SU-DHL-6 (cell line): Measurements from ENCODE around the gene PSMF1.

Experiments
- H2AFZ ChIP-seq: fragments of 200-600 bp; sonication (generic); 2 replicates; pipeline ENCODE4 v1.6.1; 2014; ENCODE audit warnings: low read depth, mild to moderate bottlenecking, moderate library complexity, mixed read lengths, antibody characterized with exemption, low read length; ENCODE audit not compliant: severe bottlenecking
- H3F3A ChIP-seq: fragments of 200-600 bp; shearing (Covaris generic); 2 replicates; pipeline ENCODE4 v1.6.0; 2016; ENCODE audit warnings: antibody characterized with exemption, mild to moderate bottlenecking; ENCODE audit not compliant: insufficient read depth
- H3K27ac ChIP-seq: fragments of 200-600 bp; sonication (generic); 2 replicates; pipeline ENCODE4 v1.5.1; 2016; ENCODE audit warnings: low read depth, mild to moderate bottlenecking, low read length, moderate library complexity, mixed read lengths
- H3K27me3 ChIP-seq: fragments of 200-600 bp; sonication (generic), shearing (Covaris generic); 2 replicates; pipeline ENCODE4 v1.6.0; 2014; ENCODE audit warnings: mild to moderate bottlenecking, low read length
- H3K36me3 ChIP-seq: fragments of 200-600 bp; sonication (generic); 2 replicates; pipeline ENCODE4 v1.6.1; 2014; ENCODE audit warnings: mild to moderate bottlenecking, low read length, mixed read lengths
- H3K4me2 ChIP-seq: fragments of 300-600, 200-600 bp; shearing (Covaris generic), sonication (generic); 2 replicates; pipeline ENCODE4 v1.6.0; 2014; ENCODE audit warnings: low read length, low read depth, mild to moderate bottlenecking; ENCODE audit not compliant: poor library complexity, severe bottlenecking
- H3K4me3 ChIP-seq: fragments of 200-600 bp; sonication (generic); 2 replicates; pipeline ENCODE4 v1.5.1; 2014; ENCODE audit warnings: antibody characterized with exemption, low read length, mild to moderate bottlenecking, mixed read lengths; ENCODE audit not compliant: insufficient read depth, poor library complexity, severe bottlenecking
- H3K79me2 ChIP-seq: fragments of 200-600 bp; sonication (generic); 2 replicates; pipeline ENCODE4 v1.6.1; 2014; ENCODE audit warnings: mild to moderate bottlenecking, low read length, moderate library complexity; ENCODE audit not compliant: insufficient read depth
- H3K9ac ChIP-seq: fragments of 200-600 bp; sonication (generic); 2 replicates; pipeline ENCODE4 v1.7.0; 2014; ENCODE audit warnings: mild to moderate bottlenecking, low read length
- H3K9me2 ChIP-seq: fragments of 200-600 bp; sonication (generic); replicated peaks from 2 replicates; pipeline ENCODE4 v1.6.1; 2014; ENCODE audit warnings: low read length; ENCODE audit not compliant: insufficient read depth
- H3K9me3 ChIP-seq: fragments of 200-600 bp; sonication (generic); 2 replicates; pipeline ENCODE4 v1.6.1; 2014; ENCODE audit warnings: low read length, mixed read lengths; ENCODE audit not compliant: insufficient read depth
- H4K20me1 ChIP-seq: fragments of 200-600 bp; sonication (generic); 2 replicates; pipeline ENCODE4 v1.6.1; 2014; ENCODE audit warnings: low read depth, mild to moderate bottlenecking, antibody characterized with exemption, low read length, moderate library complexity, mixed read lengths
- EZH2phosphoT487 ChIP-seq: fragments of 200-600 bp; sonication (generic), shearing (Covaris generic); conservative IDR thresholded peaks from 2 replicates; pipeline ENCODE4 v1.6.1; 2018; ENCODE audit warnings: mild to moderate bottlenecking, antibody characterized with exemption, low read length, moderate library complexity, mixed read lengths
- TF ChIP-seq, protein P1 (sequence below): fragments of 200-600 bp; sonication (generic); IDR thresholded peaks from one replicate; pipeline ENCODE4 v1.5.1; 2017; ENCODE audit warnings: antibody characterized with exemption, mild to moderate bottlenecking, low read length, moderate library complexity; ENCODE audit not compliant: insufficient read depth, poor library complexity, severe bottlenecking

PSMF1 gene

GRCh38 chr20:1086277-1087213 is 31.9 kb upstream of the PSMF1 start:
- no peaks in the 10 kb centered on the region for H3K9me3 ChIP-seq
- no peak overlapping the region for H3K4me3 ChIP-seq
- no peaks in the 10 kb centered on the region for H3K9me2 ChIP-seq
- no peaks in the 10 kb centered on the region for H3K79me2 ChIP-seq
- H3F3A ChIP-seq: no peaks in the 10 kb centered on the region
- H3K27me3 ChIP-seq: no peaks in the 10 kb centered on the region
- H4K20me1 ChIP-seq: no peaks in the 10 kb centered on the region
- H2AFZ ChIP-seq: no peak overlapping the region
- no peak overlapping the region for H3K27ac ChIP-seq
- no peak overlapping the region for H3K9ac ChIP-seq
- TF ChIP-seq EZH2phosphoT487: no peak
- TF ChIP-seq, protein P1, sequence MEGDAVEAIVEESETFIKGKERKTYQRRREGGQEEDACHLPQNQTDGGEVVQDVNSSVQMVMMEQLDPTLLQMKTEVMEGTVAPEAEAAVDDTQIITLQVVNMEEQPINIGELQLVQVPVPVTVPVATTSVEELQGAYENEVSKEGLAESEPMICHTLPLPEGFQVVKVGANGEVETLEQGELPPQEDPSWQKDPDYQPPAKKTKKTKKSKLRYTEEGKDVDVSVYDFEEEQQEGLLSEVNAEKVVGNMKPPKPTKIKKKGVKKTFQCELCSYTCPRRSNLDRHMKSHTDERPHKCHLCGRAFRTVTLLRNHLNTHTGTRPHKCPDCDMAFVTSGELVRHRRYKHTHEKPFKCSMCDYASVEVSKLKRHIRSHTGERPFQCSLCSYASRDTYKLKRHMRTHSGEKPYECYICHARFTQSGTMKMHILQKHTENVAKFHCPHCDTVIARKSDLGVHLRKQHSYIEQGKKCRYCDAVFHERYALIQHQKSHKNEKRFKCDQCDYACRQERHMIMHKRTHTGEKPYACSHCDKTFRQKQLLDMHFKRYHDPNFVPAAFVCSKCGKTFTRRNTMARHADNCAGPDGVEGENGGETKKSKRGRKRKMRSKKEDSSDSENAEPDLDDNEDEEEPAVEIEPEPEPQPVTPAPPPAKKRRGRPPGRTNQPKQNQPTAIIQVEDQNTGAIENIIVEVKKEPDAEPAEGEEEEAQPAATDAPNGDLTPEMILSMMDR: no peak
- no peak overlapping the region for H3K4me2 ChIP-seq
- H3K36me3 ChIP-seq: no peaks in the 10 kb centered on the region

DNA sequence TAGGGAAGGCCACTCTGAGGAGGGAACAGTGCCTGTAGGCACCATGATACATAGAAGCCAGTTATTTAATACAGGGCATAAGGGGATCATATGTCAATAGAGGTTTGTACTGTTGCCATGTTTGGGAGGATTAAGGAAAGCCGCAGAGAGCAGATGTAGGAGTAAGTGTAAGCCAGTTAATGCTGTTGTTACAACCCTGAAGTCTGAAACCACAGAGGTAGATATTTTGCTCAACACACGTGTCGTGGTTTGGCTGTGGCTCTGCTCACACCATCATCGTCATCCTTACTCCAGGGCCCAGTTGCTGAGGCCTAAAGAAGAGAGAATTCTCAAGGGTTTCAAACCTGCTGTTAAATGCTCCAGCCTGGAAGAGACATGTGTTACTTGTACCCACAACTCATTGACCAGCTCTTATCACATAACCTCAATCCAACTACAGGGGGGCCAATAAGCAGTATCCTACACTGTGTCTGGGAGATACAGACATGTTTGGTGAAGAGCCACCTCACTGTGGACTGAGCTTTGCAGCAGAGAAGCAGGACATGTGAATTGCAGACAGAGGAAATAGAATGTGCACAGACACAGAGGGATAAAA is 31.0 kb upstream of the PSMF1 start:
- Histone ChIP-seq H3K4me3 (no peak overlapping the region), H3K27me3 (no peaks in the 10 kb centered on the region)
- no peak for TF ChIP-seq EZH2phosphoT487
- TF ChIP-seq, protein P1: no peak

DNA sequence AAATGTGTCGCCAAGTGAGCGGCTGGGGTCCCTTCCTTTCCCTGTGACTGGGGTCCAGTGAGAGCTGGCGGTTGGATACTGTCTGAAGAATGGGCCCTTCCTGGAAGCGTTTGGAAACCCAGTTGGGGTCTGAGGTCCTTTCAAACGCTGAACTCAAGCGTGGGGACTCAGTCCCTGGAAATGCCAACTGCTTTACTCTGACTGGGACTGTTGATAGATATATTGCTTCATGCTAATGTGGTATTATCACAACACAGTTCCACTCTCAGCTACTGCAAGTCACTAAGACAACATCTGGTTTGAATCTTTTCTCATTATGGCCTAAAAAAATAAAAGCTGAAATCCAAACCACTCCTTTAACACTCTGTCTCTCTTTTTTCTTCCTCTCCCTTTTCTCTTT is 23.7 kb upstream of the PSMF1 start:
- no peak for TF ChIP-seq EZH2phosphoT487
- TF ChIP-seq, protein P1: no peak
- no peaks in the 10 kb centered on the region for H3K9me2 ChIP-seq
- no peak overlapping the region for H2AFZ ChIP-seq
- H3K4me3 ChIP-seq: no peak overlapping the region
- H3K9me3 ChIP-seq: no peaks in the 10 kb centered on the region
- H3K27ac ChIP-seq: no peak overlapping the region
- no peaks in the 10 kb centered on the region for H4K20me1 ChIP-seq
- no peak overlapping the region for H3K9ac ChIP-seq
- H3K79me2 ChIP-seq: no peaks in the 10 kb centered on the region
- no peak overlapping the region for H3K4me2 ChIP-seq
- H3K27me3 ChIP-seq: no peaks in the 10 kb centered on the region
- H3F3A ChIP-seq: no peaks in the 10 kb centered on the region
- no peaks in the 10 kb centered on the region for H3K36me3 ChIP-seq

More for the DNA sequence above, 31.0 kb upstream of the PSMF1 start:
- Histone ChIP-seq H3F3A (no peaks in the 10 kb centered on the region), H3K79me2 (no peaks in the 10 kb centered on the region), H3K36me3 (no peaks in the 10 kb centered on the region), H3K4me2 (no peak overlapping the region), H3K9me2 (no peaks in the 10 kb centered on the region), H4K20me1 (no peaks in the 10 kb centered on the region), H3K9ac (no peak overlapping the region), H3K27ac (no peak overlapping the region), H2AFZ (no peak overlapping the region), H3K9me3 (no peaks in the 10 kb centered on the region)
